B cell (primary cell): ENCODE results near the gene SGF29. TPM values are rescaled to one million over a fixed set of nuclear protein-coding genes. Genes with fewer than 3 reads are reported as not detected.

Source experiments
- ATAC-seq: fragments of 200-7000 bp; cut with Tn5 transposase; one replicate; pipeline ENCODE4 v1.10.0; 2021; ENCODE audit warnings: low read depth, mild to moderate bottlenecking, moderate number of reproducible peaks, moderate library complexity
- CTCF ChIA-PET: fragments of 350-600 bp; sonication (Branson Sonifier 250); formaldehyde crosslinking; loops from one replicate; lab custom pipeline; 2021; ENCODE audit warnings: antibody characterized with exemption, inconsistent platforms; lab: Charles Lee
- POLR2A ChIA-PET: fragments of 350-600 bp; sonication (Branson Sonifier 250); formaldehyde crosslinking; loops from one replicate; lab custom pipeline; 2021; ENCODE audit warnings: antibody characterized with exemption; lab: Charles Lee
- DNase-seq: peaks from one replicate; pipeline ENCODE4 v3.0.0; 2013
- H2AFZ ChIP-seq: 2 replicates; pipeline ENCODE4 v1.6.1; 2012; ENCODE audit warnings: mild to moderate bottlenecking, low read depth, low read length; ENCODE audit not compliant: insufficient read depth, poor library complexity, severe bottlenecking
- H3K27ac ChIP-seq, 2 donors: 1 replicate in 1 of 2; 2 replicates in 1 of 2; pipeline ENCODE4 v1.5.1; 2012 to 2013; ENCODE audit warnings: low read length in 2 of 2, mild to moderate bottlenecking in 2 of 2, moderate library complexity in 1 of 2
- H3K27me3 ChIP-seq, 4 experiments: fragments of 200-600 bp in 1 of 4; sonication (generic) in 1 of 4; replicated peaks in 1 of 4; 1 replicate in 2 of 4; 2 replicates in 2 of 4; pipeline versions ENCODE4 v1.6.1 to v1.7.0; 2013 to 2016; ENCODE audit warnings: low read length in 3 of 4, mild to moderate bottlenecking in 2 of 4, mixed read lengths in 1 of 4, moderate library complexity in 1 of 4; ENCODE audit not compliant: insufficient read depth in 4 of 4, control insufficient read depth in 3 of 4; ENCODE audit errors: control extremely low read depth in 1 of 4
- H3K36me3 ChIP-seq, 2 experiments: replicated peaks in 1 of 2; 1 replicate in 1 of 2; 2 replicates in 1 of 2; pipeline versions ENCODE4 v1.6.1 to v1.7.1; 2013; ENCODE audit warnings: low read length in 1 of 2; ENCODE audit not compliant: insufficient read depth in 2 of 2, control insufficient read depth in 1 of 2; ENCODE audit errors: control extremely low read depth in 1 of 2, extremely low read depth in 1 of 2
- H3K4me1 ChIP-seq, 2 donors: fragments of 200-600 bp in 1 of 2; sonication (generic) in 1 of 2; 1 replicate in 1 of 2; 2 replicates in 1 of 2; pipeline versions ENCODE4 v1.5.1 to v1.6.1; 2013 to 2017; ENCODE audit warnings: low read length in 2 of 2; ENCODE audit not compliant: control insufficient read depth in 2 of 2, insufficient read depth in 2 of 2
- H3K4me2 ChIP-seq: replicated peaks from 2 replicates; pipeline ENCODE3; 2012; ENCODE audit warnings: mild to moderate bottlenecking, low read depth, low read length; ENCODE audit not compliant: poor library complexity, severe bottlenecking
- H3K4me3 ChIP-seq, 5 experiments: fragments of 200-600 bp in 1 of 5; sonication (generic) in 1 of 5; 1 replicate in 3 of 5; 2 replicates in 2 of 5; pipeline versions ENCODE4 v1.5.1 to v1.7.0; 2011 to 2016; ENCODE audit warnings: low read length in 4 of 5, mild to moderate bottlenecking in 4 of 5, low read depth in 2 of 5, control low read depth in 1 of 5, moderate library complexity in 1 of 5; ENCODE audit not compliant: insufficient read depth in 1 of 5; ENCODE audit errors: control extremely low read depth in 1 of 5, extremely low read depth in 1 of 5
- H3K79me2 ChIP-seq: fragments of 200-600 bp; sonication (generic); one replicate; pipeline ENCODE4 v1.6.0; 2016; ENCODE audit warnings: low read length; ENCODE audit not compliant: control insufficient read depth, insufficient read depth
- H3K9ac ChIP-seq: fragments of 200-600 bp; sonication (generic); 2 replicates; pipeline ENCODE4 v1.6.1; 2017; ENCODE audit warnings: mild to moderate bottlenecking, low read length, moderate library complexity
- H3K9me3 ChIP-seq, 3 donors: one replicate each; pipeline versions ENCODE4 v1.6.1 to v1.7.1; 2013; ENCODE audit warnings: low read length in 2 of 3; ENCODE audit not compliant: control insufficient read depth in 2 of 3, insufficient read depth in 1 of 3; ENCODE audit errors: control extremely low read depth in 1 of 3
- H4K20me1 ChIP-seq: 2 replicates; pipeline ENCODE4 v1.6.0; 2012; ENCODE audit warnings: mild to moderate bottlenecking, low read length; ENCODE audit not compliant: insufficient read depth, control insufficient read depth, poor library complexity, severe bottlenecking
- H3K27ac Mint-ChIP-seq: one replicate; pipeline ENCODE4 v1.8.0; 2021; ENCODE audit warnings: mixed read lengths
- H3K27me3 Mint-ChIP-seq: one replicate; pipeline ENCODE4 v1.8.0; 2021; ENCODE audit warnings: mixed read lengths
- H3K4me1 Mint-ChIP-seq: one replicate; pipeline ENCODE4 v1.8.0; 2021; ENCODE audit warnings: mixed read lengths
- H3K4me3 Mint-ChIP-seq: one replicate; pipeline ENCODE4 v1.8.0; 2021; ENCODE audit warnings: mixed read lengths
- H3K9me3 Mint-ChIP-seq: one replicate; pipeline ENCODE4 v1.8.0; 2022; ENCODE audit warnings: mixed read lengths; ENCODE audit not compliant: insufficient read depth
- CTCF ChIP-seq: fragments of 200-600 bp; IDR thresholded peaks from one replicate; pipeline ENCODE4 v1.8.0; 2022; ENCODE audit warnings: antibody characterized with exemption, mild to moderate bottlenecking
- EZH2 ChIP-seq: IDR thresholded peaks from 2 replicates; pipeline ENCODE4 v1.6.1; 2012; ENCODE audit warnings: borderline replicate concordance, low read depth, mild to moderate bottlenecking, moderate library complexity, low read length; ENCODE audit not compliant: insufficient read depth, poor library complexity, severe bottlenecking
- WGBS: methylation state at CpG from one replicate; pipeline ENCODE4 v1.1.5; 2013; ENCODE audit warnings: missing lambda C conversion rate; ENCODE audit not compliant: insufficient coverage; 5-methylcytosine and 5-hydroxymethylcytosine counted together
- intact Hi-C: fragments of 100-400 bp; cut with micrococcal nuclease; formaldehyde crosslinking; loops from one replicate; pipeline ENCODE4 v1.10.0; 2022
- polyA plus RNA-seq: library from polyadenylated mRNA; depleted of rRNA; stranded (reverse); fragments of >200 nt; gene quantifications from 2 replicates; pipeline ENCODE4 v1.2.3, GENCODE V29; 2012
- total RNA-seq, 2 donors: library from RNA; stranded (reverse); fragments of 120-200 nt in 1 of 2; gene quantifications; 1 replicate in 1 of 2; 2 replicates in 1 of 2; pipeline versions ENCODE4 v1.2.3 to v1.2.4, GENCODE V29; 2013 to 2022

Gene SGF29
- total and polyA plus RNA-seq, 2 donors (not counting 1 experiment from before 2014, with no cell fraction given): 24.0 to 52.9 TPM

- no peak for TF ChIP-seq EZH2
- no peak for TF ChIP-seq CTCF
- DNase-seq (peak; percentile 23), ATAC-seq (no peak)
- Histone ChIP-seq H3K79me2 (peaks cover 54% of the 10 kb centered on the region), H3K36me3 (peaks cover 2 to 21% of the 10 kb centered on the region in 2 experiments), H3K9me3 (no peaks in the 10 kb centered on the region), H3K4me2 (peak overlapping the region; percentile 80), H3K4me3 (peak overlapping the region in 4 of 5 experiments; percentile 67 to 88 (median 70)), H3K9ac (peak overlapping the region; percentile 86), H2AFZ (peak overlapping the region; percentile 64), H3K4me1 (peaks cover 11 to 15% of the 10 kb centered on the region in 2 donors), H3K27me3 (no peaks in the 10 kb centered on the region), H4K20me1 (peaks cover 18% of the 10 kb centered on the region), H3K27ac (no peak overlapping the region)
- peak overlapping the region; percentile 83 for H3K27ac Mint-ChIP-seq
- H3K27me3 Mint-ChIP-seq: no peaks in the 10 kb centered on the region
- CTCF ChIA-PET: interaction anchor here (0.5 to 1.4 kb wide), 3 partner anchors 40 to 1513 kb away, joined by 3 to 6 read pairs (median 3); partner anchors contain the start of gene CLN3
- peak overlapping the region; percentile 87 for H3K4me3 Mint-ChIP-seq
- POLR2A ChIA-PET: interaction anchor here (1.3 kb wide), 1 partner anchor 61 kb away, joined by 4 read pairs; no protein-coding TSS in a partner anchor
- H3K4me1 Mint-ChIP-seq: peaks cover 23% of the 10 kb centered on the region
- 74% methylated on average over 8 of the region's 15 CpGs for WGBS
- intact Hi-C loops: no loop called here
- no peaks in the 10 kb centered on the region for H3K9me3 Mint-ChIP-seq
These were observed 1.1 kb downstream of the SGF29 start for GRCh38 chr16:28554634-28555423.

GRCh38 chr16:28555561-28555960 is 1.8 kb downstream of the SGF29 start:
- H3K4me1 Mint-ChIP-seq: peaks cover 23% of the 10 kb centered on the region
- H3K4me2 ChIP-seq: no peak overlapping the region
- H3K9me3 Mint-ChIP-seq: no peaks in the 10 kb centered on the region
- peak overlapping the region; percentile 42 for H3K4me3 Mint-ChIP-seq
- ChIA-PET CTCF (interaction anchor here (0.5 kb wide), 1 partner anchor 1512 kb away, joined by 3 read pairs; no protein-coding TSS in a partner anchor), POLR2A (no interaction called here)
- H3K27ac Mint-ChIP-seq: no peak overlapping the region
- ATAC-seq: no peak
- DNase-seq: no peak
- peaks cover 2 to 21% of the 10 kb centered on the region in 2 experiments for H3K36me3 ChIP-seq
- H3K27ac ChIP-seq: no peak overlapping the region
- no peaks in the 10 kb centered on the region for H3K9me3 ChIP-seq
- no peak overlapping the region for H3K4me3 ChIP-seq
- TF ChIP-seq EZH2 (no peak), CTCF (no peak)
- peaks cover 61% of the 10 kb centered on the region for H3K79me2 ChIP-seq
- H3K9ac ChIP-seq: no peak overlapping the region
- peaks cover 18% of the 10 kb centered on the region for H4K20me1 ChIP-seq
- no peaks in the 10 kb centered on the region for H3K27me3 Mint-ChIP-seq
- no CpG with 5 or more reads among the region's 2 CpGs for WGBS
- H2AFZ ChIP-seq: no peak overlapping the region
- H3K4me1 ChIP-seq: peaks cover 11 to 15% of the 10 kb centered on the region in 2 donors
- H3K27me3 ChIP-seq: no peaks in the 10 kb centered on the region
- intact Hi-C loops: no loop called here
